Spleen (tissue), 7 donors: Measurements from ENCODE around the gene SYTL4.

Source experiments
- CTCF ChIP-seq, 11 experiments: fragments of 200-600 bp in 7 of 11; fragments of 450-650 bp in 4 of 11; sonication (generic) in 4 of 11; IDR thresholded peaks in 8 of 11; conservative IDR thresholded peaks in 3 of 11; 1 replicate in 7 of 11; 2 replicates in 4 of 11; pipeline versions ENCODE4 v1.4.0 to v1.8.0; 2016 to 2021; ENCODE audit warnings: antibody characterized with exemption in 11 of 11, inconsistent platforms in 4 of 11, mild to moderate bottlenecking in 1 of 11
- POLR2A ChIP-seq, 3 donors: fragments of 450-650 bp; IDR thresholded peaks; one replicate each; pipeline ENCODE4 v1.5.1; 2017; ENCODE audit warnings: antibody characterized with exemption in 3 of 3, mild to moderate bottlenecking in 1 of 3
- donor health status: DM: no; HTN: no; CAD: no; lungs with moderate emphysema.
- donor health status: DM: no; HTN: no; CAD: no.
- donor health status: DM: no; HTN: no; CAD: no.

- TF ChIP-seq CTCF (IDR thresholded peaks at IDR 0.05 in 8 of 11, conservative IDR thresholded peaks at IDR 0.05 in 3 of 11) (no peak), POLR2A (IDR thresholded peaks at IDR 0.05) (no peak)
These were observed 68.3 kb downstream of the SYTL4 start for GRCh38 chrX:100663642-100664041.
